WTC11 (cell line): Measurements from ENCODE around the gene TBX3. TPM values are rescaled to one million over a fixed set of nuclear protein-coding genes. Genes with fewer than 3 reads are reported as not detected.

Source experiments
- ATAC-seq: fragments of 200-7000 bp; cut with Tn5 transposase; 2 replicates; pipeline ENCODE4 v1.10.0; 2021; ENCODE audit warnings: mild to moderate bottlenecking, moderate library complexity
- CTCF ChIA-PET: fragments of 300-600 bp; sonication (Branson Sonifier 250); formaldehyde crosslinking; loops from one replicate; lab custom pipeline; 2021; ENCODE audit warnings: antibody characterized with exemption; lab: Charles Lee
- POLR2A ChIA-PET: fragments of 350-600 bp; sonication (Branson Sonifier 250); formaldehyde crosslinking; loops from one replicate; lab custom pipeline; 2021; ENCODE audit warnings: antibody characterized with exemption; lab: Charles Lee
- DNase-seq: peaks from one replicate; pipeline ENCODE4 v3.0.0; 2021; ENCODE audit warnings: low spot score
- H3K27ac Mint-ChIP-seq: 2 replicates; pipeline ENCODE4 v1.8.0; 2021; ENCODE audit warnings: mixed read lengths
- H3K27me3 Mint-ChIP-seq: 2 replicates; pipeline ENCODE4 v1.8.0; 2021; ENCODE audit warnings: low read depth, mild to moderate bottlenecking, moderate library complexity, mixed read lengths
- H3K36me3 Mint-ChIP-seq: 2 replicates; pipeline ENCODE4 v1.8.0; 2021; ENCODE audit warnings: mixed read lengths
- H3K4me1 Mint-ChIP-seq: 2 replicates; pipeline ENCODE4 v1.8.0; 2022; ENCODE audit warnings: mixed read lengths
- H3K4me3 Mint-ChIP-seq: 2 replicates; pipeline ENCODE4 v1.8.0; 2021; ENCODE audit warnings: mild to moderate bottlenecking, moderate library complexity, mixed read lengths
- H3K9me3 Mint-ChIP-seq: 2 replicates; pipeline ENCODE4 v1.8.0; 2021; ENCODE audit warnings: mixed read lengths
- CBFB ChIP-seq: sonication (generic); formaldehyde crosslinking; IDR thresholded peaks from 2 replicates; pipeline ENCODE4 v1.8.1; 2022; ENCODE audit warnings: mild to moderate bottlenecking, low read depth, missing genetic modification reagents
- ELF4 ChIP-seq: sonication (generic); formaldehyde crosslinking; IDR thresholded peaks from 2 replicates; pipeline ENCODE4 v1.8.1; 2022; ENCODE audit warnings: low read depth, mild to moderate bottlenecking, moderate library complexity, missing genetic modification reagents
- FOXK1 ChIP-seq: sonication (generic); formaldehyde crosslinking; IDR thresholded peaks from 2 replicates; pipeline ENCODE4 v1.8.0; 2022; ENCODE audit warnings: mild to moderate bottlenecking, moderate library complexity, missing genetic modification reagents
- GABPB1 ChIP-seq: sonication (generic); formaldehyde crosslinking; IDR thresholded peaks from 2 replicates; pipeline ENCODE4 v1.8.1; 2023; ENCODE audit warnings: mild to moderate bottlenecking, missing genetic modification reagents
- SMAD4 ChIP-seq: sonication (generic); formaldehyde crosslinking; IDR thresholded peaks from 2 replicates; pipeline ENCODE4 v1.8.0; 2022; ENCODE audit warnings: mild to moderate bottlenecking, missing genetic modification reagents
- TEAD4 ChIP-seq: sonication (generic); formaldehyde crosslinking; IDR thresholded peaks from 2 replicates; pipeline ENCODE4 v1.8.0; 2022; ENCODE audit warnings: mild to moderate bottlenecking, missing genetic modification reagents
- ZNF232 ChIP-seq: sonication (generic); formaldehyde crosslinking; IDR thresholded peaks from 2 replicates; pipeline ENCODE4 v1.8.0; 2022; ENCODE audit warnings: mild to moderate bottlenecking, missing genetic modification reagents
- total RNA-seq: library from RNA; stranded (reverse); gene quantifications from 3 replicates; pipeline ENCODE4 v1.2.3, GENCODE V29; 2021
- TF ChIP-seq, protein P1 (sequence below): sonication (generic); formaldehyde crosslinking; IDR thresholded peaks from 2 replicates; pipeline ENCODE4 v1.8.1; 2022; ENCODE audit warnings: mild to moderate bottlenecking, moderate library complexity, missing genetic modification reagents
- TF ChIP-seq, protein P2 (sequence below): sonication (generic); formaldehyde crosslinking; IDR thresholded peaks from 2 replicates; pipeline ENCODE4 v1.8.0; 2023; ENCODE audit warnings: mild to moderate bottlenecking, missing genetic modification reagents
- TF ChIP-seq, protein P3 (sequence below): fragments of 250-450 bp; sonication (Bioruptor Pico); IDR thresholded peaks from 2 replicates; pipeline ENCODE4 v1.9.0; 2021; ENCODE audit warnings: mild to moderate bottlenecking
- TF ChIP-seq, protein P4 (sequence below): sonication (generic); formaldehyde crosslinking; IDR thresholded peaks from 2 replicates; pipeline ENCODE4 v1.8.1; 2023; ENCODE audit warnings: mild to moderate bottlenecking, moderate library complexity, missing genetic modification reagents
- TF ChIP-seq, protein P5 (sequence below): sonication (generic); formaldehyde crosslinking; IDR thresholded peaks from 2 replicates; pipeline ENCODE4 v1.8.1; 2022; ENCODE audit warnings: low read depth, mild to moderate bottlenecking, moderate library complexity, missing genetic modification reagents, borderline replicate concordance
- TF ChIP-seq, protein P6 (sequence below): sonication (generic); formaldehyde crosslinking; conservative IDR thresholded peaks from 2 replicates; pipeline ENCODE4 v1.8.1; 2022; ENCODE audit warnings: mild to moderate bottlenecking, missing genetic modification reagents
- TF ChIP-seq, protein P7 (sequence below): fragments of 250-450 bp; sonication (Bioruptor Pico); IDR thresholded peaks from 2 replicates; pipeline ENCODE4 v1.9.0; 2021; ENCODE audit warnings: mild to moderate bottlenecking
- TF ChIP-seq, protein P8 (sequence below): sonication (generic); formaldehyde crosslinking; IDR thresholded peaks from 2 replicates; pipeline ENCODE4 v1.8.0; 2023; ENCODE audit warnings: missing genetic modification reagents
- TF ChIP-seq, protein P9 (sequence below): sonication (generic); formaldehyde crosslinking; IDR thresholded peaks from 2 replicates; pipeline ENCODE4 v1.8.0; 2022; ENCODE audit warnings: mild to moderate bottlenecking, missing genetic modification reagents

TBX3 gene
- total RNA-seq, 1 experiment from 2014 or later = 2.2 TPM

DNA sequence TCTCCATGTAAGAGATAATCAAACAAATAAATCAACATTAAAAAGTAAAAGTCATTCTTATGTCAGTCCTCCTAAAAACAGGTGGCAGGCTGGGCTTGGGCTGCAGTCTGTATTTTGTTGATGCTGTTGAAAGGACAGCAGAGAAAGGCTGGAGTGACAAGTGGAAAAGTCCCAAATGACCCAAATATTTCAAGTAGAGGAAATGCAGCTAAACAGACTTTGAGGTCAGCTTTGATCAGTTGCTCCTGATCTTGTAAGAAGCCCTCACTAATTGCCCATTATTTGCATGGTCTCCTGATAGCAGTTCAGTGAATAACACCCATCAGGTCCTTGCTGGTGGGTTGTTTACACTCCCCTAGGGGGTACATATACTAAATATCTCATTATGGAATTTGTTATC is 24.9 kb downstream of the TBX3 start:
- TF ChIP-seq ZNF232 (CRISPR knock-in tag) = no peak
- TF ChIP-seq, protein P1, sequence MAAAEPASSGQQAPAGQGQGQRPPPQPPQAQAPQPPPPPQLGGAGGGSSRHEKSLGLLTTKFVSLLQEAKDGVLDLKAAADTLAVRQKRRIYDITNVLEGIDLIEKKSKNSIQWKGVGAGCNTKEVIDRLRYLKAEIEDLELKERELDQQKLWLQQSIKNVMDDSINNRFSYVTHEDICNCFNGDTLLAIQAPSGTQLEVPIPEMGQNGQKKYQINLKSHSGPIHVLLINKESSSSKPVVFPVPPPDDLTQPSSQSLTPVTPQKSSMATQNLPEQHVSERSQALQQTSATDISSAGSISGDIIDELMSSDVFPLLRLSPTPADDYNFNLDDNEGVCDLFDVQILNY (CRISPR knock-in tag) = no peak
- no peak for TF ChIP-seq SMAD4 (CRISPR knock-in tag)
- TF ChIP-seq ELF4 (CRISPR knock-in tag) = no peak
- no peak for TF ChIP-seq FOXK1
- TF ChIP-seq, protein P2, sequence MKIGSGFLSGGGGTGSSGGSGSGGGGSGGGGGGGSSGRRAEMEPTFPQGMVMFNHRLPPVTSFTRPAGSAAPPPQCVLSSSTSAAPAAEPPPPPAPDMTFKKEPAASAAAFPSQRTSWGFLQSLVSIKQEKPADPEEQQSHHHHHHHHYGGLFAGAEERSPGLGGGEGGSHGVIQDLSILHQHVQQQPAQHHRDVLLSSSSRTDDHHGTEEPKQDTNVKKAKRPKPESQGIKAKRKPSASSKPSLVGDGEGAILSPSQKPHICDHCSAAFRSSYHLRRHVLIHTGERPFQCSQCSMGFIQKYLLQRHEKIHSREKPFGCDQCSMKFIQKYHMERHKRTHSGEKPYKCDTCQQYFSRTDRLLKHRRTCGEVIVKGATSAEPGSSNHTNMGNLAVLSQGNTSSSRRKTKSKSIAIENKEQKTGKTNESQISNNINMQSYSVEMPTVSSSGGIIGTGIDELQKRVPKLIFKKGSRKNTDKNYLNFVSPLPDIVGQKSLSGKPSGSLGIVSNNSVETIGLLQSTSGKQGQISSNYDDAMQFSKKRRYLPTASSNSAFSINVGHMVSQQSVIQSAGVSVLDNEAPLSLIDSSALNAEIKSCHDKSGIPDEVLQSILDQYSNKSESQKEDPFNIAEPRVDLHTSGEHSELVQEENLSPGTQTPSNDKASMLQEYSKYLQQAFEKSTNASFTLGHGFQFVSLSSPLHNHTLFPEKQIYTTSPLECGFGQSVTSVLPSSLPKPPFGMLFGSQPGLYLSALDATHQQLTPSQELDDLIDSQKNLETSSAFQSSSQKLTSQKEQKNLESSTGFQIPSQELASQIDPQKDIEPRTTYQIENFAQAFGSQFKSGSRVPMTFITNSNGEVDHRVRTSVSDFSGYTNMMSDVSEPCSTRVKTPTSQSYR (CRISPR knock-in tag) = no peak
- no peak for TF ChIP-seq CBFB (CRISPR knock-in tag)
- TF ChIP-seq, protein P3, sequence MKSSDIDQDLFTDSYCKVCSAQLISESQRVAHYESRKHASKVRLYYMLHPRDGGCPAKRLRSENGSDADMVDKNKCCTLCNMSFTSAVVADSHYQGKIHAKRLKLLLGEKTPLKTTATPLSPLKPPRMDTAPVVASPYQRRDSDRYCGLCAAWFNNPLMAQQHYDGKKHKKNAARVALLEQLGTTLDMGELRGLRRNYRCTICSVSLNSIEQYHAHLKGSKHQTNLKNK (CRISPR knock-in tag) = no peak
- TF ChIP-seq, protein P4, sequence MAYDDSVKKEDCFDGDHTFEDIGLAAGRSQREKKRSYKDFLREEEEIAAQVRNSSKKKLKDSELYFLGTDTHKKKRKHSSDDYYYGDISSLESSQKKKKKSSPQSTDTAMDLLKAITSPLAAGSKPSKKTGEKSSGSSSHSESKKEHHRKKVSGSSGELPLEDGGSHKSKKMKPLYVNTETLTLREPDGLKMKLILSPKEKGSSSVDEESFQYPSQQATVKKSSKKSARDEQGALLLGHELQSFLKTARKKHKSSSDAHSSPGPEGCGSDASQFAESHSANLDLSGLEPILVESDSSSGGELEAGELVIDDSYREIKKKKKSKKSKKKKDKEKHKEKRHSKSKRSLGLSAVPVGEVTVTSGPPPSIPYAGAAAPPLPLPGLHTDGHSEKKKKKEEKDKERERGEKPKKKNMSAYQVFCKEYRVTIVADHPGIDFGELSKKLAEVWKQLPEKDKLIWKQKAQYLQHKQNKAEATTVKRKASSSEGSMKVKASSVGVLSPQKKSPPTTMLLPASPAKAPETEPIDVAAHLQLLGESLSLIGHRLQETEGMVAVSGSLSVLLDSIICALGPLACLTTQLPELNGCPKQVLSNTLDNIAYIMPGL = no peak
- TF ChIP-seq, protein P5, sequence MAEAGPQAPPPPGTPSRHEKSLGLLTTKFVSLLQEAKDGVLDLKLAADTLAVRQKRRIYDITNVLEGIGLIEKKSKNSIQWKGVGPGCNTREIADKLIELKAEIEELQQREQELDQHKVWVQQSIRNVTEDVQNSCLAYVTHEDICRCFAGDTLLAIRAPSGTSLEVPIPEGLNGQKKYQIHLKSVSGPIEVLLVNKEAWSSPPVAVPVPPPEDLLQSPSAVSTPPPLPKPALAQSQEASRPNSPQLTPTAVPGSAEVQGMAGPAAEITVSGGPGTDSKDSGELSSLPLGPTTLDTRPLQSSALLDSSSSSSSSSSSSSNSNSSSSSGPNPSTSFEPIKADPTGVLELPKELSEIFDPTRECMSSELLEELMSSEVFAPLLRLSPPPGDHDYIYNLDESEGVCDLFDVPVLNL (CRISPR knock-in tag) = no peak
- ATAC-seq = no peak
- Mint-ChIP-seq H3K36me3 (no peaks in the 10 kb centered on the region), H3K27me3 (peaks cover 91% of the 10 kb centered on the region), H3K9me3 (no peaks in the 10 kb centered on the region), H3K27ac (no peak overlapping the region), H3K4me1 (peaks cover 47% of the 10 kb centered on the region), H3K4me3 (no peak overlapping the region)
- ChIA-PET CTCF (interaction anchor here (1.5 kb wide), 1 partner anchor 22 kb away, joined by 4 read pairs; no protein-coding TSS in a partner anchor), POLR2A (no interaction called here)
- no peak for DNase-seq

DNA sequence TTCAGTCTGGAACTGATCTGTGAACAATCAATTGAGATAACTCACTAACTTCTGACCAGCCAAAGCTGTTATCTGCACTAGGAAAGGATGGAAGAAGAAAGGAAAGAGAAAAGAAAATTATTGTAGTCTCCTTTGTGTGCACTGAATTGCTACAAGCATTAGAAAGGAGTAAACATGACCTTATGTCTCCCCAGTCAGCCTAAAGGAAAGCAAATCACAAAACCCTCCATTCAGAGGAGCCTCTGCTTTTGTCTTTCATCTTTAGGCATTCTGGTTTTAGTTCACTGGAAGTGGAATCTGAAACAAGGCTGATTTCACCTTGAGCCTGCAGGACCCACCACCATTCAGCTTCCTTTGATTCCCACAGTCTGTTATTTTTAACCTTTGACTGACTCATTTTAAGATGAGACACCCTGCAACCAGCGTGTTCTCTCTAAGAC is 26.0 kb downstream of the TBX3 start:
- no peaks in the 10 kb centered on the region for H3K9me3 Mint-ChIP-seq
- H3K27me3 Mint-ChIP-seq = peaks cover 90% of the 10 kb centered on the region
- no peak overlapping the region for H3K4me3 Mint-ChIP-seq
- ATAC-seq (no peak), DNase-seq (no peak)
- CTCF ChIA-PET = interaction anchor here (1.3 to 1.7 kb wide), 3 partner anchors 21 to 677 kb away, joined by 4 to 7 read pairs (median 4); partner anchors contain the start of gene TBX3
- no peaks in the 10 kb centered on the region for H3K36me3 Mint-ChIP-seq
- peak overlapping the region; percentile 37; the same call in 1 of the 2 replicates for H3K27ac Mint-ChIP-seq
- POLR2A ChIA-PET = no interaction called here
- H3K4me1 Mint-ChIP-seq = peaks cover 41% of the 10 kb centered on the region
- TF ChIP-seq ELF4 (CRISPR knock-in tag) (no peak), FOXK1 (no peak), ZNF232 (CRISPR knock-in tag) (no peak), GABPB1 (CRISPR knock-in tag) (no peak), TEAD4 (CRISPR knock-in tag) (no peak)
- TF ChIP-seq, protein P5 (CRISPR knock-in tag) = no peak
- TF ChIP-seq, protein P6, sequence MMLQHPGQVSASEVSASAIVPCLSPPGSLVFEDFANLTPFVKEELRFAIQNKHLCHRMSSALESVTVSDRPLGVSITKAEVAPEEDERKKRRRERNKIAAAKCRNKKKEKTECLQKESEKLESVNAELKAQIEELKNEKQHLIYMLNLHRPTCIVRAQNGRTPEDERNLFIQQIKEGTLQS (CRISPR knock-in tag) = no peak
- TF ChIP-seq, protein P7, sequence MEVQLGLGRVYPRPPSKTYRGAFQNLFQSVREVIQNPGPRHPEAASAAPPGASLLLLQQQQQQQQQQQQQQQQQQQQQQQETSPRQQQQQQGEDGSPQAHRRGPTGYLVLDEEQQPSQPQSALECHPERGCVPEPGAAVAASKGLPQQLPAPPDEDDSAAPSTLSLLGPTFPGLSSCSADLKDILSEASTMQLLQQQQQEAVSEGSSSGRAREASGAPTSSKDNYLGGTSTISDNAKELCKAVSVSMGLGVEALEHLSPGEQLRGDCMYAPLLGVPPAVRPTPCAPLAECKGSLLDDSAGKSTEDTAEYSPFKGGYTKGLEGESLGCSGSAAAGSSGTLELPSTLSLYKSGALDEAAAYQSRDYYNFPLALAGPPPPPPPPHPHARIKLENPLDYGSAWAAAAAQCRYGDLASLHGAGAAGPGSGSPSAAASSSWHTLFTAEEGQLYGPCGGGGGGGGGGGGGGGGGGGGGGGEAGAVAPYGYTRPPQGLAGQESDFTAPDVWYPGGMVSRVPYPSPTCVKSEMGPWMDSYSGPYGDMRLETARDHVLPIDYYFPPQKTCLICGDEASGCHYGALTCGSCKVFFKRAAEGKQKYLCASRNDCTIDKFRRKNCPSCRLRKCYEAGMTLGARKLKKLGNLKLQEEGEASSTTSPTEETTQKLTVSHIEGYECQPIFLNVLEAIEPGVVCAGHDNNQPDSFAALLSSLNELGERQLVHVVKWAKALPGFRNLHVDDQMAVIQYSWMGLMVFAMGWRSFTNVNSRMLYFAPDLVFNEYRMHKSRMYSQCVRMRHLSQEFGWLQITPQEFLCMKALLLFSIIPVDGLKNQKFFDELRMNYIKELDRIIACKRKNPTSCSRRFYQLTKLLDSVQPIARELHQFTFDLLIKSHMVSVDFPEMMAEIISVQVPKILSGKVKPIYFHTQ (CRISPR knock-in tag) = no peak
- TF ChIP-seq, protein P8, sequence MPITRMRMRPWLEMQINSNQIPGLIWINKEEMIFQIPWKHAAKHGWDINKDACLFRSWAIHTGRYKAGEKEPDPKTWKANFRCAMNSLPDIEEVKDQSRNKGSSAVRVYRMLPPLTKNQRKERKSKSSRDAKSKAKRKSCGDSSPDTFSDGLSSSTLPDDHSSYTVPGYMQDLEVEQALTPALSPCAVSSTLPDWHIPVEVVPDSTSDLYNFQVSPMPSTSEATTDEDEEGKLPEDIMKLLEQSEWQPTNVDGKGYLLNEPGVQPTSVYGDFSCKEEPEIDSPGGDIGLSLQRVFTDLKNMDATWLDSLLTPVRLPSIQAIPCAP (CRISPR knock-in tag) = no peak
- TF ChIP-seq, protein P9, sequence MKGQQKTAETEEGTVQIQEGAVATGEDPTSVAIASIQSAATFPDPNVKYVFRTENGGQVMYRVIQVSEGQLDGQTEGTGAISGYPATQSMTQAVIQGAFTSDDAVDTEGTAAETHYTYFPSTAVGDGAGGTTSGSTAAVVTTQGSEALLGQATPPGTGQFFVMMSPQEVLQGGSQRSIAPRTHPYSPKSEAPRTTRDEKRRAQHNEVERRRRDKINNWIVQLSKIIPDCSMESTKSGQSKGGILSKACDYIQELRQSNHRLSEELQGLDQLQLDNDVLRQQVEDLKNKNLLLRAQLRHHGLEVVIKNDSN (CRISPR knock-in tag) = no peak
